Measurements from ENCODE around the gene SIX5. TPM values are rescaled to one million over a fixed set of nuclear protein-coding genes. Genes with fewer than 3 reads are reported as not detected.

Gene SIX5
- 6.6 and 7.8 TPM in 2 replicates for total RNA-seq

GRCh38 chr19:45768984-45769782 is at the start of gene SIX5:
Gene SIX5, minus strand, starts transcription at chr19:45769252. Its CDS starts 408 bp downstream, at chr19:45768844.

GRCh38 chr19:45814851-45815480 is 45.9 kb upstream of the SIX5 start, which contains the start of gene RSPH6A:
Gene RSPH6A, minus strand, starts transcription at chr19:45815308. Its CDS starts 132 bp downstream, at chr19:45815176.

GRCh38 chr19:45792470-45793177 is 23.6 kb upstream of the SIX5 start, which contains the start of gene DMWD:
Gene DMWD, minus strand, starts transcription at chr19:45792845. Its CDS starts 89 bp downstream, at chr19:45792756.

GRCh38 chr19:45782162-45782691 is 13.2 kb upstream of the SIX5 start, which contains the start of gene DMPK:
Gene DMPK, minus strand, starts transcription at chr19:45782490. Its CDS starts 138 bp downstream, at chr19:45782352.

GRCh38 chr19:45733160-45733810 is 35.8 kb downstream of the SIX5 start, which contains the start of gene MEIOSIN:
Gene MEIOSIN, plus strand, starts transcription at chr19:45733439. Its CDS starts 1,938 bp downstream, at chr19:45735377.

GRCh38 chr19:45730368-45731288 is 38.4 kb downstream of the SIX5 start, which contains the start of gene FBXO46:
Gene FBXO46, minus strand, starts transcription at chr19:45730896. Its CDS starts 17,401 bp downstream, at chr19:45713495.

Other genes starting within 250 kb of the SIX5 start
- 5.5 and 7.8 TPM in 2 replicates for gene OPA3, start 184.4 kb downstream of the SIX5 start, total RNA-seq
- gene GPR4, start 167.0 kb downstream of the SIX5 start, total RNA-seq: under 0.01 TPM in 1 of 2 replicates, not detected in the other
- gene EML2, start 129.9 kb downstream of the SIX5 start, total RNA-seq: 12.5 and 25.2 TPM in 2 replicates
- not detected in 2 replicates for gene GIPR, start 101.0 kb downstream of the SIX5 start, total RNA-seq
- gene SNRPD2, start 77.3 kb downstream of the SIX5 start, total RNA-seq: 200 and 333 TPM in 2 replicates
- gene QPCTL, start 76.6 kb downstream of the SIX5 start, total RNA-seq: 20.9 and 28.3 TPM in 2 replicates
- gene FBXO46, start 38.4 kb downstream of the SIX5 start, total RNA-seq: 7.7 and 14.7 TPM in 2 replicates
- gene MEIOSIN, start 35.8 kb downstream of the SIX5 start, total RNA-seq: not detected in 2 replicates
- gene DMPK, start 13.2 kb upstream of the SIX5 start, total RNA-seq: 13.7 and 22.4 TPM in 2 replicates
- gene DMWD, start 23.6 kb upstream of the SIX5 start, total RNA-seq: 36.0 and 51.0 TPM in 2 replicates
- gene RSPH6A, start 46.1 kb upstream of the SIX5 start, total RNA-seq: under 0.01 and 0.39 TPM in 2 replicates
- 41.2 and 55.5 TPM in 2 replicates for gene SYMPK, start 93.9 kb upstream of the SIX5 start, total RNA-seq
- gene FOXA3, start 95.1 kb upstream of the SIX5 start, total RNA-seq: not detected in 2 replicates
- 18.0 and 21.7 TPM in 2 replicates for gene IRF2BP1, start 116.9 kb upstream of the SIX5 start, total RNA-seq
- 1.5 and 2.5 TPM in 2 replicates for gene MYPOP, start 133.4 kb upstream of the SIX5 start, total RNA-seq
- gene NANOS2, start 145.5 kb upstream of the SIX5 start, total RNA-seq: not detected in 2 replicates
- gene NOVA2, start 204.6 kb upstream of the SIX5 start, total RNA-seq: 0.39 TPM in 1 of 2 replicates, not detected in the other
- gene CCDC61, start 226.2 kb upstream of the SIX5 start, total RNA-seq: 7.4 and 7.7 TPM in 2 replicates